Umbilical cord (tissue), 2 donors: ENCODE data around the gene STAP2. TPM values are rescaled to one million over a fixed set of nuclear protein-coding genes. Genes with fewer than 3 reads are reported as not detected.
"Not testable (repeated sequence)": the region's sequence is repeated elsewhere in the genome, so short reads cannot be mapped to it uniquely, and the experiment has no call there.

Experiments
- DNase-seq: peaks from one replicate; pipeline ENCODE4 v3.0.0-alpha.2; 2015; ENCODE audit warnings: low spot score
- total RNA-seq: library from RNA; depleted of rRNA; stranded (reverse); fragments of >200 nt; gene quantifications from one replicate; pipeline ENCODE4 v1.2.3, GENCODE V29; 2014; ENCODE audit warnings: low replicate concordance; ENCODE audit not compliant: insufficient read depth

Gene STAP2
- total RNA-seq, 1 donor from 2014 or later, result not detected

DNA sequence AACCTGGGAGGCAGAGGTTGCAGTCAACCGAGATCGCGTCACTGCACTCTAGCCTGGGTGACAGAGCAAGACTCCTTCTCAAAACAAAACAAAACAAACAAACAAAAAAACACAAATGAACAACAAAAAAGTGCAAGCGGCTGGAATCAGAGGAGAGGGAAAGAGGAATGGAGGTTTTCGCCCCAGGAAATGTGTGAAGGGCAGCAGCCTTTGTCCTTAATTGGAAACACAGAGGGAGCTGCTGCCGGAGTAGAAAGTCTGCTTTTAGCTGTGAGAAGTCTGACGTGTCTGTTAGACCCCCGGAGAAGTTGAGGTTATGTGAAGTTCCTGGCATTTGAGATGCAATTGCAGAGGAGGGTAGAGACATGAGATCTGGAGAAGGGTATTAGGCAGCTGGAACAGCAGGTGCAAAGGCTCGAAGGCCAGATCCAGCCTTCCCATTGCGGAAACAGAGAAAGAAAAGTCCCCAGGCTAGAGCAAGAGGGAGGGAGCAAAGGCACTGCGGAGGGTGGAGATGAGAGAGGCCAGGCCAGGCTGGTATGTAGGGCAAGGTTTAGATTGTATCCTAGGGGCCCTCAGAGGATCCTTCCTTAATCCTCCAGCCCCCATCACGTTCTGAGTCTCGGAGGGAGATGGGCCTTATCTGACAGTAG is 36.9 kb downstream of the STAP2 start:
- DNase-seq, result peak; percentile 64

DNA sequence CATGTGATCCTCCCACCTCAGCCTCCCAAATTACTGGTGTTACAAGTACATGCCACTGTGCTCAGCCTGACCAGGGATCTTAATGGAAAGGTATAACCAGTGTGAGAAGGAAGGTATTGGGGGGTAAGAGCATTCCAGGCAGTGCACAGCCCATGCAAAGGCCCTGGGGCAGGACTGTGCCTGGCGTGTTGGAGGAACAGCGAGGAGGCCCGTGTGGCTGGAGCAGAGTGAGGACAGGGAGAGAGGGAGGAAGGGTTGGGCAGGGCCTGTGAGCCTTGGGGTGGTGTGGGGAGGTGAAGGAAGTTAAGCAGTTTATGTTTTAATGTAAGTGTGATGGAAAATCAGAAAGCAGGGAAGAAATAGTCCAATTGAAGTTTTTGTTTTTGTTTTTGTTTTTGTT is 38.0 kb downstream of the STAP2 start:
- no peak for DNase-seq

DNA sequence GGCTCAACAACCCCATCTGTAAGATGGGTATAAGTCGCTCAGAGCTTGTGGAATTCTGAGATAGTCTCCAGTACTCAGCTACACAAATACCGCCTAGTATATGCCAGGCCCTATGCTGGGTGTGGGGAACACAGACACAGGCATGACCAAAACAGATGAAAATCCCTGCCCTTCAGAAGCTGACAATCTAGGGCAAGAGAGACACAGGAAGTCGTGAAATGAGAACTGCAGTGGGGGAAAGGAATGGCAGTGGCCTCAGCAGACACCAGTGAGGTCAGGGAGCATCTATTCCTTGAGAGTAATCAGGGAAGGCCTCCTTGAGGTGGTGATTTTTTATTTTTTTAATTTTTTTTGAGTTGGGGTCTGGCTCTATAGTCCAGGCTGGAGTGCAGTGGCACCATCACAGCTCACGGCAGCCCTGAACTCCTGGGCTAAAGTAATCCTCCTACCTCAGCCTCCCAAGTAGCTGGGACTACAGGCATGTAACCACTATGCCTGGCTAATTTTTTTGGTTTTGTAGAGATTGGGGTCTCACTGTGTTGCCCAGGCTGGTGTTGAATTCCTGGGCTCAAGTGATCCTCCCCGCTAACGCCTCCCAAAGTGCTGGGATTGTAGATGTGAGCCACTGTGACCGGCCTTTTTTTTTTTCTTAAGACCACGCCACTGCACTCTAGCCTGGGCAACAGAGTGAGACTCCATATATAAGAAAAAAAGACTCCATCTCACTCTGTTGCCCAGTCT is 39.6 kb downstream of the STAP2 start:
- DNase-seq, result no peak

- no peak for DNase-seq
Observed at GRCh38 chr19:4297901-4298809, 40.5 kb downstream of the STAP2 start.

- DNase-seq, result no peak
Observed at GRCh38 chr19:4295972-4296771, 42.5 kb downstream of the STAP2 start.

GRCh38 chr19:4294389-4294788 is 44.2 kb downstream of the STAP2 start:
- DNase-seq, result no peak

DNA sequence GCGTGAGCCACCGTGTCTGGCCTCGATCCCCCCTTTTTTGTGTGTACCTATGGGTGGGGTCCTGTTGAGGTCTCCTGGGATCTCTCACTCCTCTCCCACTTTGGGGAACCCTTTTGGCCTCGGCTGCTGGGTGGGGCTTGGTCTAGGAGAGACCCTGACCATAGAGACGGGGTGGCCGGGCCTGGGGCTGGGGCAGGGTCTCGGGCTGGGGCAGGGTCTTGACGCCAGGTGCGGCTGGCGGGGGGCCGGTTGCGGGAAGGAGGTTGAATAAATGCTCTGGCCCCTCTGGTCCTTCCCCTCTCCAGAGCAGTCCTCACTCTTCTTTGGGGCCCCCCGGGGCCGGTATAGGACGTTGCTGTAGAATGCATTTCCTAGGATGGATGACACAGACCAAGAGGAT is 46.1 kb downstream of the STAP2 start:
- no peak for DNase-seq

DNA sequence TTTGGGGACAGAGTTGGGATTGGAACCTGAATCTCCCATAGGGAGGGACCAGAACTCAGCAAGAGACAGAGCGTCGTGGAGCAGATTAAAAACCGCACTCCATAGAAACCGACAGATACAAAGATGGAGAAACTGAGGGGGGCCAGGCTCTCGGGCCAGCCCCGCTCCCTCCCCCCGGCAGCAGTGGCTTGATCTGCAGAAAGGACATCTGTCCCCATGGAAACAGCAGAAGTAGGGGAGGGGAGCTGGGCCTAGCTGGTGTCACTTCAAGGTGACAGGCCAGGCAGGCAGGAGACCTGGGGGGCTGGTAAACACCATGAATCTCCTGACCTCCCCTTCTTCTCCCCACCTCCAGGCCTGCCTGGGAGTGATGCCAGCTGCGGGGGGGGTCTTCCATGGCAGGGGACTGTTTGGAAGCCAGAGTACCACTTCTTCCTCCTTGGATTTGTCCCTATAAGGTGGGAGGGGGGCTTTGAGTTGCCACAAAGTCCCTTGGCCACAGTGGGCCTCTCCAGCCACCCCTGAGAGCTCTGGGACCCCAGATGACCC is 47.4 kb downstream of the STAP2 start:
- no peak for DNase-seq

GRCh38 chr19:4288091-4288777 is 50.4 kb downstream of the STAP2 start:
- DNase-seq, result no peak

- DNase-seq, result not testable (repeated sequence)
Observed at GRCh38 chr19:4286141-4286540, 52.5 kb downstream of the STAP2 start.

DNA sequence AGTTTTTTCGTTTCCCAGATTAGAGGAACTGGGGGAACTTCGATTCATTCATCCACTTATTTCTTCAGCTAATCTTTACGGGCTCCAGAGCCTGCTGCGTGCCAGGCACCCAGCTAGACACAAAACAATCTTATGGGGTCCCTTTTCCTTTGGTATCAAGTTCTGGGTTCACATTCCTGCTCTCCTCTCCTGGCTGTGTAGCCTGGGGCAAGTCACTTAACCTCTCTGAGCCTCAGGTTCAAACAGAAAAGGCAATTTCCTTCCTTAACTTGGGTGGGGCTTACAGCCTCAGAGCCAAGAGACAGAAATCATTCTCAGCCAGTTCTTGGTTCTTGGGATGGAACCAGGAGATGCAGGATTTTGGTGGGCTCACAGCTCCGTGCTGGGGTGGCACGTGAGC is 53.7 kb downstream of the STAP2 start:
- no peak for DNase-seq

GRCh38 chr19:4284176-4284958 is 54.3 kb downstream of the STAP2 start:
- no peak for DNase-seq

GRCh38 chr19:4279530-4280422 is 58.9 kb downstream of the STAP2 start:
- DNase-seq, result no peak

DNA sequence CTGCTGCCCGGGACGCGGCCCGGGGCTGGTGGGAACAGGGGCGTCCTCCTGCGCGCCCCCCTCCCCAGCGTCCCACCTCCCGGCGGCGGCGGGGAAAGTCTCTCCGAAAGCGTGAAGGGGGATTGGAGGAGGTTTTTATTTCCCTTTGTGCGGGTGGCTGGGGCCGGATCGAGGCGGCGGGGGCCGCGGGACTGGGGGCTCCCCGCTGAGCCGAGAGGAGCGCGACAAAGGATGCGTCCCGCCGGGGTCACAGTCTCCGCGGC is 59.4 kb downstream of the STAP2 start:
- DNase-seq, result no peak

DNA sequence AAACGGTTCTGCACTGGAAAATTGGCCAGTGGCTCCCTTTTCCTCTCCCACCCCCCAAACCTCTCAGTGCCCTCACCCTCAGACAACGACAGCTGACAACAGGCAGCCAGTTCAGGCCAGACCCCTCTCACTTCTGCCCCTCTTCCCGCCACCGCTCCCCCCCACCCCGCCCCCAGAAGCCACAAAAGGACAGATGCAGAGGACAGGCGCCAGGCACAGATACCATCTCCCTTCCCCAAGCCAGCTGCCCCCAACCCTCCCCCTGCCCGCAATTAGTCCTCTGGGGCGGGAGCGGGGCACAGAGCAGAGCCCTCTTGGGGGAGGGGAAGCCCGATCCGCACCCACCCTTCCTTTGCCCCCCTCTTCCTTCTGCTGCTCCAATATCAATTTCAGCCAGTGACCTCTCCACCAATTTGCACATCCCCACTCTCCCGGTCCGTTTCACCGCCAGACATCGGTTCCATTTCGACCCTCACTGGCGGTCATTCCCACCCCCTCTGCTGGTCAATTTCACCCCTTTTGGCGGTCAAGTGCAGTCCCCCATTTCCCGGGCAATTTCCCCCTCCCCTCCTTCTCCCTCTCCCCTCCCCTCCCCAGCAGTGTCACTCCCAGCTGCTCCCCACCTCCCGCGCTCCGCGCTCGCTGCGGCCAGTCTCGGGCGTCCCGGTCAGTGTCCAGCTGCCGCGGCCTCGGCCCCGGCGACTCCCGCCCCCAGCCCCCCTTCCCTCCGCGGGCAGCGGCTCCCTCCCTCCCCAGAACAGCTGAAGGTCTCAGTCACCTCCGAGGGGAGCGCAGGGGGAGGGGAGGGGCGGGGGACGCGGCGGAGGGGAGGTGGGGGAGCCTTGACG is 60.0 kb downstream of the STAP2 start, which contains the start of gene SHD:
Gene SHD, plus strand, starts transcription at position 848 of the 848 bp plus-strand sequence. CDS start 798 bp downstream, outside the sequence.
- DNase-seq, result no peak

DNA sequence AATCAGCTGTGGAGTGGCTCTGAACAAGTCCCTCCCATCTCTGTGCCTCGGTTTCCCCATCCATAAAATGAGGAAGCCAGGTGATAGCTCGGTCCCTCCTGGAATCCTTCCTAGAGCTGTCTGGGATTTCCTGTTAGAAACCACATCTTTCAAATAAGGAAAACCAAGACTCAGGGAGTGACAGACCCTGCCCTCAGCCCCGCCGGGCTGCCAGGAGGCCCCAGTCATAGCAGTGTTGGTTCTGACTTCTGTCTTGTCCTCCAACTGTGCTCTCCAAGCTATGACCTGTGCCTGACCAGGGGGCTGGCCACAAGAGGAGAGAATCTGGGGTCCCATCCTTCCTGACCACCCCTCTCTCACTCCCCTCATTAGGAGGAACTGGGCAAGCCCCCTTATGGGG is 60.6 kb downstream of the STAP2 start:
- no peak for DNase-seq

GRCh38 chr19:4277191-4277696 is 61.4 kb downstream of the STAP2 start:
- no peak for DNase-seq

GRCh38 chr19:4274321-4274686 is 64.3 kb downstream of the STAP2 start:
- not testable (repeated sequence) for DNase-seq
